Measurements from ENCODE around the gene HEPHL1.

The HEPHL1 gene

DNA sequence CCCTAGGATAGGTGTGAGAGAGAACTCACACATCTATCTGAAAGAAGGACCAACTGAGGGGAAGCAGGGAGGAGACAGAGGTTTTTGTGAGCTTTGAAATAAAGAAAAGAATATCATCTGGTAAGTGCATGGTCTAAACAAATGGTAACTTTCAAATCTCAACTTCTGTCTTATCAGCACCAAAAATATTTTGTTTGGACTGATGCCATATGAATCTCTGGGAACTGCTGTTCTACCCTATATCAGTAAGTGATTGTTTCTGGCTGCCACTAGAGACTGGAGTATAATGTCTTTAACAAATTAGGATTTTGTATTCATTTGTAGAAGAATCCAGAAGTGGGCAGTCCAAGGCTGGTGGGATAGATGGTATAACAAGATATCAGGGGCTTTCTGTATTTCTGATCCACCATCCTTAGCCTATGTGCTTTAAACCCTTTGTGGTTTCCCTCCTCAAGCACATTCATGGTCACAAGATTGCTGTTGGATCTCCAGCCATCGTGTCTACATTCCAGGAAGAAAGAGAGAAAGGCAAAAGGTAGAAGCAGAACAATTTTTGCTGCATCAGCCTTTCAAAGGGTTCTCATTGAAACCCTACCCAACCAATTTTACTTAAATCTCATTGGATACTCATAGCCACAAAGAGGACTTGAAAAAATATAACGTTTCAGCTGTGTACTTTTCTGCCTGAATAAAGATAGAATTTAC is 4.7 kb downstream of the HEPHL1 start:
- no peak for DNase-seq

DNA sequence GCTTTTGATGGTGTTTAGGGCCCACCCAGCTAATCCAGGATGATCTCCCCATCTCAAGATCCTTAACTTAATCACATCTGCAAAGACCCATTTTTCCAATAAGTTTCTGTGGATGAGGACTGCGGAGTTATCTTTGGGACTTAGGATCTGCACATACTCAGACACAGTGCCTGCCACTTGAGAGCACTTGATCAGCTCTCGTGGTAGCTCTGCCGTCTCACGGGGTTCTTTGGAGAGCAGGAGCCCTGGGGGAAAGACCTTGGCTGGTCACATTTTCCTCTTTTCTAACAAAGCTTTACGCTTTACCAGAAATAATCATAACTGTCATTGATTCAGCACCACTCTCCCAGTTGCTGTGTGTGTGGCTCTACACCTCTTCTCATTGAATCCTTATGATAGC is 6.1 kb downstream of the HEPHL1 start:
- no peak for DNase-seq

- no peak for DNase-seq
Observed at GRCh38 chr11:94028436-94028835, 7.3 kb downstream of the HEPHL1 start.

DNA sequence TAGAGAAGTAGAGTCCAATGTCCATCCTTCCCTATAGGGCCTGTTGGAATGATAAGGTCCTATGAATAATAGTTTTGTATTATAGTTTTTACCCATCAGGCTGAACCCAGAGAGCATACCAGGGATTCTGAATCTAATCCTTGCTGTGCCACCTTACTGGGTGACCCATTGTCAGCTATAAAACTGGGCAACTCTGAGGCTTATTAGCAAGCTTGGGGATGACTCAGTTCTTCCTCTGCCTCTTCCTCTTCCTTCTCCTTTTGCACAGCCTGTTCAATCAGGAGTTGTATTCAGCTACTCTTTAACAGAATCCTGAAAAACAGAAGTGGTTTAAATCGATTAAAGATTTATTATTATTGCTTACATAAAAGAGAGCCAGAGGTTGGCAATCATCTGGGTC is 8.9 kb downstream of the HEPHL1 start:
- no peak for DNase-seq

DNA sequence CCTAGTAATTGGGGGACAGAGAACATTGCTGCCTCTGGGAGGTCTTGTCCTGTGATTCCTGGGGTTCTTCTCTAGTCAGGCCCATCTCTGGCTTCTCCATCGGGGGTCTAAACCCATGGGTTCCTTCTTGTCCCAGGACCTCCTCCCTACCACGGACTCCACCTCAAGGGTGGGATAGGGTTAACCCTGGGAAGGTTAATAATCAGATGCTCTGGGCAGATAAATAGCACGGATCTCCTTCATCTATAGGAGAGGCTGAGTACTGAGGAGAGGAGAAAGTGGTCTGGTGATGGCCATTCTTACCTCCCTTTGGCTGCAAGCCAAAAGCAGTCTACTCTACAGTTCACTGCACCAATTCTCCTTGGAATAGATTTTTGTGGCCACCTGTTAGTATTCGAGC is 10.5 kb downstream of the HEPHL1 start:
- no peak for DNase-seq

GRCh38 chr11:94032066-94032465 is 10.9 kb downstream of the HEPHL1 start:
- DNase-seq: no peak

DNA sequence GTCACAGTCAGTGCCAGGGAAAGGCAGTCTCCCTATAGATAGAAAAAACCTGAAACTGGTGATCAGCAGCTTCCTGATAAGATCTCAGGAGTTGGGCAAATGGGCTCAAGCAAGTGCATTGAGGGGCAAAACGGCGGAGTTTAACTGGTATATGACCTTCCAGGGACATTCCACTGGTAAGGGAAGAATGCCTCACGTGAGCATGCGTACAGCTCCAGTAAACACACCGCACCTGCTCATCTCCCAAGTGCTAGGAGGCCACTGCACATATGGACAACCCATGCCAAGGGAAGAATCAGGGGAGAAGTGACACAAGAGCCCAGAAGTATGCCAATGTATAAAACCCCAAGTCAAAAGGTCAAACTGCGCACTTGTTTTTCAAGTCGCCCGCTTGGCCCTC is 11.6 kb downstream of the HEPHL1 start:
- no peak for DNase-seq

- no peak for DNase-seq
Observed at GRCh38 chr11:94034207-94034606, 13.1 kb downstream of the HEPHL1 start.

- no peak for DNase-seq
Observed at GRCh38 chr11:94036096-94036495, 14.9 kb downstream of the HEPHL1 start.

DNA sequence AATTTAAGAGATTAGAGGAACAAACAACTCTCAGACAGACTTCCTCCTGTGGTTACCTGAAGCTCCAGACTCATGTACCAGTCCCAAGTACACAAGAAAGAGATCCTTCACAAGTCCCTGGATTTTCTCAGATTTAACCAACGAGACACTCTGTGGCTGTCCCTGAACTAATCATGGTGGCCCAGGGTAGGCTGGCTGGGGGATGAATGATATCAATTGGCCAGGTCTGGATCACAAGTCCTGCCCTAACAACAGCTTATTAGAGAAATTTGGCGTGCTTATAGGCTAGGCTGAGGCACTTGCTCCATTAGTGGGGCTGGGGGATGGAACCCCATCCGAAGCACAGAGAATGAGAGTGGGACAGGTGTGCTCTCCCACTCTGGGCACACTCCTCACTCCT is 22.1 kb downstream of the HEPHL1 start:
- DNase-seq: no peak

GRCh38 chr11:94046796-94047195 is 25.6 kb downstream of the HEPHL1 start:
- DNase-seq: no peak

GRCh38 chr11:94048032-94048709 is 27.0 kb downstream of the HEPHL1 start:
- no peak for DNase-seq

DNA sequence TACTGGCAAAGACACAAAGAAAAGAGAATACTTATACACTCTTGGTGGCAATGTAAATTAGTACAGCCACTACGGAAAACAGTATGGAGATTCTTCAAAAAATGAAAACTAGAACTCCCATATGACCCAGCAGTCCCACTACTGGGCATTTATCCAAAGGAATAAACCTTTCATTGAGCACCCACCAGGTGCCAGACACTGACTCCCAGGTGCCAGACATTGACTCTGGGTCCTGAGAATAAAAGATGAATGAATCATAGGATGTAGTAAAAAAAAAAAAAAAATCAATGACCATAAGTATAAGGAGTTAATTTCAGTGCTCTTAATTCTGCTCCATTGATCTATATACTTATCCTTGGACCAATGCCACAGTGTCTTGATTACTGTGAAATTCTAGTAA is 28.2 kb downstream of the HEPHL1 start:
- DNase-seq: no peak

DNA sequence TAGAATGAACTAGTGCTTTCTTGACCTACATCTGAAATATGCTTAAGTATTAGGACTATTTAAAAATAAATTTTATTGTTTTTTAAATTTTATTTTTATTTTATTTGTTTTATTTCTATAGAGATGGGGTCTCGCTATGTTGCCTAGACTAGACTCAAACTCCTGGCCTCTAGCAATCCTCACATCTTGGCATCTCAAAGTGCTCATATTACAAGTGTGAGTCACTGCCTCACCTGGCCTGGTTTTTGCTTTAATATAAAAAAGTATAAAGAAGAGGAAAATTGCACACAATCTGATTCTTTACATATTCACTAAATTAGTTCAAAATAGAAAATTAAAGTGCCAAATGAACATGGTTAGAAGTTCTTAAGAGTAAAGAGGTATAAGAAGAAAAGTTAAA is 37.5 kb downstream of the HEPHL1 start:
- DNase-seq: no peak

- DNase-seq: no peak
Observed at GRCh38 chr11:94059065-94059464, 37.9 kb downstream of the HEPHL1 start.

- no peak for DNase-seq
Observed at GRCh38 chr11:94060401-94060800, 39.2 kb downstream of the HEPHL1 start.

DNA sequence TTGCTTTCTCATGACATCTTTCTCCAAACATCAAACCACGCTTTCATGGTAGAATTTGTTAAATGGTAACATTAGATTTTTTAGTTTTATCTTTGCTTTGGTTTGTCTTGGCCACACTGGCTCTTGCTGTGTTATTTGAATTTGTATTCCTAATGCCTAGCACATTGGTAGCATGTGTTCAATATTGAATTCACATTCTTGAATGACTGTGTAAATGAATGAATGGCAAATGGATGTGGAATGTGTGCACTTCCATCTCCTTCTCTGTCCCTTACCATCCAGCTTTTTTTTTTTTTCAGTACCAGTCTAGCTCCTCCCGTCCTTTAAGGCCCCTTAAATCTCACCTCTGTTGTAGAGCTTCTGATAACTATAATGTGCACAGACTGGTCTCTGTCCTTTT is 41.2 kb downstream of the HEPHL1 start:
- DNase-seq: no peak

DNA sequence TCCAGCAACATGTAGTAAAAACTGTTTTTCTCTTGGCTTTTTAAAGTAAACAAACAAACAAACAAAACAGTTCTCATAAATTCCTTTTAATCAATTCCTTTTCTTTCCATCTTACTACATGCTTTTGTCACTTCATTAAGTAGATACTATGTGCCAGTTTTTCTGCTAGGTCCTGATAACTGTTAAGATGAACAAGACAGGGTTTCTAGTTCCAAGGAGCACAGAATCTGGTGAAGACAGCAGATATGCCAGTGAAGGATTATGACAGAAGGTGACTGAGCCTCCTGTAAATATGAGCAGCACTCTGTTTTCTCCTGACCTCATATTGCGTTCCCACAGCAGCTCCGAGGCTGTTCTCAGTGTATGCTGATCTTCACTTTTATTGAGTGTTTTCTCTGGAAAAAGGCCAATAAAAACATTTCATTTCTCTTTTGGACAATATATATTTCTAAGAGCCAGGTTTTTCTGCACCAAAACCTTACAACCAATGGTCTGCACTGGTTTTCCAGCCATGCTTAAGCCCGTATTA is 45.8 kb downstream of the HEPHL1 start:
- DNase-seq: no peak

DNA sequence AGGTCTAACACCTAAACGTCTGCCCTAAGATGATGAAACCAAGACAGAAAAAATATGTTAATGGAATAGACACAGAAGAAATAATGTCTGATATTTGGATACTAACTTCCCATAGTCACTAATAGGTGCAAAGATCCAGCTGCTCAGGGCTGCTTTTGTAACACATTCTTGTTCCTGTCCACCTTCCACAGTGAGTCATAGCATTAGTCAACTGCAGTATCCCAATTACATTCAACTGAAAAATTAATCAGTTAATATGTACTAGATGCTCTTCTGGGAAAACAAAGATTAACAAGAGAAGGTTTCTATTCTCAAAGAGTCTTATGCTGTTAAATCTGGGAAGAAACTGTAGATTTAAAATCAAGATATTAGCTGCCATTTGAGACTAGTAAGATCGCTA is 47.6 kb downstream of the HEPHL1 start:
- DNase-seq: no peak

DNA sequence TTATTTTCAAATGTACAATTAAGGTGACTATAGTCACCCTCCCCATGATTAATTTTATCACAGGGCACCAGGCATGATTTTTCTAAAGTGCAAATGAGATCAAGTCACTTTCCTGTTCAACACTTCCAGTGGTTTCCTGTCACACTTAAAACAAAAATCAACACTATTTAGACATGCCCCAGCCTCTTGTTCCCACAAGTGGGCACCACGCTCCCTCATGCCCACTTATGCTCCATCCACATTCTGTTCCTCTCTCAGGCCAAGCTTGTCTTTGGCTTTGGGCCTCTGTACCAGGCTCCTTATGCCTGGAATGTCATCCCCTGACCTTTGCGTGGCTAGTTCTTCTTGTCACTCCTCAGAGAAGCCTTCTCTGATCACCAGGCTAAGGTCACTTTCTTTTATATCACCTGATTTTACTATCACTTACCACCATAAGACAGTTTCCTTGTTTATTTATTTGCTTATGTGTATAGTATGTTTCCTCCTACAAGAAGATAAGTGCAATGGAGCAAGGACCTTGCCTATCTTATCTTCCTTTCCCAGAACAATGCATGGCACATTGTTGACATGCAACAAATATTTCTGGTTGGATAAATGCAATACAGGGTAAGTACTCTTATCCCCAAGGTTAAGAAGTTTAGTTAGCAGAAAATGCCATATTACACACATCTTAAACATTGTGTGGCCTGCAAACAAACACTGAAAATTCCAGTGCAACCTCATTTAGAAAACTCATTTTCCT is 56.6 kb downstream of the HEPHL1 start:
- DNase-seq: no peak

- no peak for DNase-seq
Observed at GRCh38 chr11:94084164-94084563, 63.0 kb downstream of the HEPHL1 start.

- DNase-seq: no peak
Observed at GRCh38 chr11:94088906-94089305, 67.8 kb downstream of the HEPHL1 start.

DNA sequence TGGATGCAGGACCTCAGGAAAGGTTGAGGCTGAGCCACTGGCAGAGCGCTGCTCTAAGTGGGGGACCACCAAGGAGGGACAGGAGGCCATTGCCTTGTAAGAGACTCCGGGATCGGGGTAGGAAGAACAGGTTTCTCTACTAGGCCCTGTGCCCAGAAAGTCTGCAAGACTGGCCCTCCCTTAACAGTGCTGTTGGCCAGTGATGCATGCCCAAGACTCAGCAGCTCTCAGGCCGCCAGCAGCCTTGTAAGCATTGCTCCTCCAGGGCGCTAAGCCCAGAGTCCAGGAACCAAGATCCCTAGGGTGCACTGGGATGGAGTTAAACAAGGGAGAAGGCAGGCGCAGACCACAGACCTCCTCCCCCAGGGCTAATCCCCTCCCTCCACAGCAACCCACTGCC is 68.2 kb downstream of the HEPHL1 start:
- no peak for DNase-seq

GRCh38 chr11:94090401-94090800 is 69.2 kb downstream of the HEPHL1 start:
- no peak for DNase-seq

Data from activated CD4-positive, alpha-beta T cell treated with anti-CD3 and anti-CD28 coated beads for 48 hours (primary cell).